K562 (cell line): ENCODE results near the gene C1QTNF12. TPM values are rescaled to one million over a fixed set of nuclear protein-coding genes. Genes with fewer than 3 reads are reported as not detected.

Source experiments
- ARNT ChIP-seq, 2 experiments: fragments of 450-650 bp; IDR thresholded peaks; 2 replicates each; pipeline ENCODE4 v1.6.1; 2016; ENCODE audit warnings: mild to moderate bottlenecking in 1 of 2
- E2F3 ChIP-seq: fragments of 250-450 bp; sonication (Bioruptor Pico); IDR thresholded peaks from 2 replicates; pipeline ENCODE4 v1.4.0; 2020; ENCODE audit warnings: mild to moderate bottlenecking
- GATA2 ChIP-seq: sonication (generic); formaldehyde crosslinking; IDR thresholded peaks from 2 replicates; pipeline ENCODE4 v1.4.0; 2020; ENCODE audit warnings: mild to moderate bottlenecking, missing genetic modification reagents
- JUND ChIP-seq, 2 experiments: IDR thresholded peaks; 2 replicates in 1 of 2; 3 replicates in 1 of 2; pipeline ENCODE4 v1.6.1; 2011; ENCODE audit warnings: borderline replicate concordance in 2 of 2, low read depth in 2 of 2, low read length in 2 of 2, improper control_type of control experiment in 1 of 2, missing biosample characterization in 1 of 2, missing genetic modification characterization in 1 of 2, missing genetic modification reagents in 1 of 2
- MYNN ChIP-seq, 2 experiments: sonication (generic); formaldehyde crosslinking in 1 of 2; IDR thresholded peaks; 2 replicates each; pipeline versions ENCODE4 v1.5.0 to v1.6.1; 2016 to 2020; ENCODE audit warnings: antibody characterized with exemption in 1 of 2, missing genetic modification reagents in 1 of 2
- NR1H2 ChIP-seq: sonication (generic); formaldehyde crosslinking; IDR thresholded peaks from 2 replicates; pipeline ENCODE4 v1.4.0; 2020; ENCODE audit warnings: mild to moderate bottlenecking, missing genetic modification reagents
- NR2C1 ChIP-seq, 2 experiments: fragments of 450-650 bp; IDR thresholded peaks; 2 replicates each; pipeline ENCODE4 v1.6.1; 2017; ENCODE audit warnings: mild to moderate bottlenecking in 2 of 2, antibody characterized with exemption in 1 of 2, inconsistent platforms in 1 of 2, missing compliant biosample characterization in 1 of 2, missing genetic modification characterization in 1 of 2
- POLR2G ChIP-seq: fragments of 200-400 bp; formaldehyde crosslinking; IDR thresholded peaks from 2 replicates; pipeline ENCODE4 v1.6.1; 2017; ENCODE audit warnings: low read depth, mild to moderate bottlenecking, antibody characterized with exemption, low read length, moderate library complexity
- PRPF4 ChIP-seq: fragments of 200-400 bp; formaldehyde crosslinking; IDR thresholded peaks from one replicate; pipeline ENCODE4 v1.6.1; 2017; ENCODE audit warnings: low read length, low read depth, mild to moderate bottlenecking; ENCODE audit not compliant: insufficient read depth, poor library complexity, severe bottlenecking
- RAD21 ChIP-seq, 2 experiments: fragments of 250-450 bp in 1 of 2; fragments of 450-650 bp in 1 of 2; sonication (Bioruptor Pico) in 1 of 2; formaldehyde crosslinking in 1 of 2; IDR thresholded peaks in 1 of 2; conservative IDR thresholded peaks in 1 of 2; 2 replicates each; pipeline versions ENCODE4 v1.4.0 to v1.8.0; 2020 to 2022; ENCODE audit warnings: mild to moderate bottlenecking in 2 of 2, moderate library complexity in 1 of 2
- RBM17 ChIP-seq: fragments of 200-400 bp; formaldehyde crosslinking; IDR thresholded peaks from 2 replicates; pipeline ENCODE4 v1.6.1; 2017; ENCODE audit warnings: low read depth, mild to moderate bottlenecking, low read length, borderline replicate concordance
- RBM39 ChIP-seq: fragments of 200-400 bp; formaldehyde crosslinking; optimal IDR thresholded peaks from 2 replicates; pipeline ENCODE3; 2018; ENCODE audit warnings: low read depth, low read length
- SRSF3 ChIP-seq: fragments of 200-400 bp; formaldehyde crosslinking; IDR thresholded peaks from 2 replicates; pipeline ENCODE4 v1.6.1; 2016; ENCODE audit warnings: mild to moderate bottlenecking, low read length, moderate library complexity; ENCODE audit not compliant: insufficient read depth
- TEAD4 ChIP-seq, 2 experiments: sonication (generic) in 1 of 2; formaldehyde crosslinking in 1 of 2; IDR thresholded peaks; 2 replicates each; pipeline versions ENCODE4 v1.6.1 to v1.8.0; 2012 to 2022; ENCODE audit warnings: borderline replicate concordance in 1 of 2, inconsistent platforms in 1 of 2, low read length in 1 of 2, mild to moderate bottlenecking in 1 of 2, missing genetic modification reagents in 1 of 2
- TRIM24 ChIP-seq, 2 experiments: fragments of 450-650 bp; IDR thresholded peaks; 2 replicates each; pipeline ENCODE4 v1.6.1; 2016
- ZNF197 ChIP-seq: fragments of 200-800 bp; sonication (Bioruptor generic); IDR thresholded peaks from 2 replicates; pipeline ENCODE4 v1.6.1; 2016; ENCODE audit warnings: low read depth, missing genetic modification characterization, missing compliant biosample characterization
- ZNF408 ChIP-seq: fragments of 250-450 bp; sonication (Bioruptor Pico); IDR thresholded peaks from 2 replicates; pipeline ENCODE4 v1.4.0; 2020; ENCODE audit warnings: low read depth, mild to moderate bottlenecking, moderate library complexity
- ZNF75A ChIP-seq: fragments of 450-650 bp; formaldehyde crosslinking; IDR thresholded peaks from 2 replicates; pipeline ENCODE4 v1.4.0; 2020; ENCODE audit warnings: mild to moderate bottlenecking
- polyA plus RNA-seq, 8 experiments: library from polyadenylated mRNA; depleted of rRNA in 4 of 8; stranded (reverse) in 5 of 8; unstranded in 3 of 8; fragments of >200 nt; fragmentation: Nextera tagmentation in 2 of 8; fragmentation: Illumina TruSeq in 1 of 8; extraction: Ambion mirVana in 2 of 8; extraction: Trizol in 1 of 8; gene quantifications; 2 replicates each; pipeline versions ENCODE4 v1.2.1 to v1.2.3, GENCODE V29; 2011 to 2014; ENCODE audit warnings: inconsistent platforms in 1 of 8, missing spikeins in 1 of 8
- total RNA-seq, 7 experiments: library from RNA; depleted of rRNA in 6 of 7; stranded (reverse); fragments of >200 nt in 6 of 7; fragmentation: Illumina TruSeq in 2 of 7; extraction: Trizol in 2 of 7; gene quantifications; 2 replicates each; pipeline versions ENCODE4 v1.2.1 to v1.2.3, GENCODE V29; 2011 to 2021; ENCODE audit warnings: low replicate concordance in 1 of 7
- TF ChIP-seq, protein P1 (sequence below), 2 experiments: fragments of 450-650 bp in 1 of 2; sonication (generic) in 1 of 2; formaldehyde crosslinking in 1 of 2; IDR thresholded peaks in 1 of 2; conservative IDR thresholded peaks in 1 of 2; 2 replicates each; pipeline versions ENCODE4 v1.6.1 to v1.8.1; 2016 to 2023; ENCODE audit warnings: mild to moderate bottlenecking in 2 of 2, moderate library complexity in 2 of 2, inconsistent platforms in 1 of 2, missing genetic modification reagents in 1 of 2
- TF ChIP-seq, protein P2 (sequence below): sonication (generic); formaldehyde crosslinking; IDR thresholded peaks from 2 replicates; pipeline ENCODE4 v1.8.0; 2022; ENCODE audit warnings: missing genetic modification reagents, mild to moderate bottlenecking, moderate library complexity, borderline replicate concordance
- TF ChIP-seq, protein P3 (sequence below): sonication (generic); formaldehyde crosslinking; IDR thresholded peaks from 2 replicates; pipeline ENCODE4 v1.8.0; 2022; ENCODE audit warnings: missing genetic modification reagents, mild to moderate bottlenecking, borderline replicate concordance

C1QTNF12 gene
- total and polyA plus RNA-seq, 9 of the 15 experiments (the other 6 are each of a cell fraction or from before 2014, with no cell fraction given): 0.11 to 4.3 (median 0.93) TPM; not detected in 3

DNA sequence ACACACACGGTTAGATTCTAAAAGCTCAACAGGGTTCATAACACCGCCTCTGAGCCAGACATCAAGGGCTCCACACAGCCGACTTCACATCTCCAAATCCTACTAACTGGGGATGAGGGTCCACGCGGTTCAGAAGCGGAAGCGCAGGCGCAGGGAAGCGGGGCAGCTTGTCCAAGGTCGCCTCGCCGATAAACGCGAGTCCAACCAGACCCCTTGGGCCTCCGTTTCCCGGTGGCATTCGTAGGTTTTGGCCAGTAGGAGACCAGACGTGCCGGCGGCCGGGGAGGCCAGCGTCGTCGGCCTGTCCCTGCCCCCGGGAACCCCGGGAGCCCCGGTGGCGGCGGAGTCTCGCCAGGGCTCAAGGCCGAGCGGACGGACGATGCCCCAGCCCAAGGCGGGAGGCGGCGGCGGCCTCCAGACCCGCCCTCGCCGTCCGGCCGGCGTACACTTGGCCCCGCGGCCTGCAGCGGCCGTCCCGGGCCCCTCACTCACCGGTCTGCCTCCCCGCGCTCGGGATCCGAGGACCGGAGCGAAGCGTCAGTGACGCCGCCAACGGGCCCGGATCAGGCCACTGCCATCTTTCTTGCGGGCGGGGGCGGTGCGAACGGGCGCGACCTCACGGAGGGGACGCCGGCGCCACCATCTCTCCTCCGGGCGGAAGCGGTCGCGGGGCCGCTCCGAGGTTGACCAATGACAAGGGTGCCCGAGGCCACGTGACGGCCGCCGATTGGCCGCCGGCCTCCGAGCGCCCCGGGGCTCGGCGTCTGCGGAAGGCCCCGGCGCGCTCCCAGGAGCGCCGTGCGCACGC, 14.9 kb downstream of the C1QTNF12 start, which contains the start of gene SDF4 (continued):
- peak; percentile 14; the same call in 1 of the 2 replicates for TF ChIP-seq E2F3 (CRISPR knock-in tag)
- no peak for TF ChIP-seq PRPF4
- TF ChIP-seq RAD21 (CRISPR knock-in tag; conservative IDR thresholded peaks at IDR 0.05 in 1 of 2, IDR thresholded peaks at IDR 0.05 in 1 of 2): no peak
- TF ChIP-seq, protein P1, sequence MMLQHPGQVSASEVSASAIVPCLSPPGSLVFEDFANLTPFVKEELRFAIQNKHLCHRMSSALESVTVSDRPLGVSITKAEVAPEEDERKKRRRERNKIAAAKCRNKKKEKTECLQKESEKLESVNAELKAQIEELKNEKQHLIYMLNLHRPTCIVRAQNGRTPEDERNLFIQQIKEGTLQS (IDR thresholded peaks at IDR 0.05): no peak
- TF ChIP-seq, protein P1 (CRISPR knock-in tag; conservative IDR thresholded peaks at IDR 0.05): 0 out of 2 replicates have a peak, but pooled peaks have one; percentile 29
- TF ChIP-seq ARNT (IDR thresholded peaks at IDR 0.05): no peak
- no peak for TF ChIP-seq GATA2 (CRISPR knock-in tag)
- no peak for TF ChIP-seq RBM17
- TF ChIP-seq, protein P2, sequence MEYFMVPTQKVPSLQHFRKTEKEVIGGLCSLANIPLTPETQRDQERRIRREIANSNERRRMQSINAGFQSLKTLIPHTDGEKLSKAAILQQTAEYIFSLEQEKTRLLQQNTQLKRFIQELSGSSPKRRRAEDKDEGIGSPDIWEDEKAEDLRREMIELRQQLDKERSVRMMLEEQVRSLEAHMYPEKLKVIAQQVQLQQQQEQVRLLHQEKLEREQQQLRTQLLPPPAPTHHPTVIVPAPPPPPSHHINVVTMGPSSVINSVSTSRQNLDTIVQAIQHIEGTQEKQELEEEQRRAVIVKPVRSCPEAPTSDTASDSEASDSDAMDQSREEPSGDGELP (CRISPR knock-in tag): peak; percentile 60; the same call in 1 of the 2 replicates
- peak; percentile 87 for TF ChIP-seq NR2C1 (IDR thresholded peaks at IDR 0.05)
- TF ChIP-seq NR2C1 (tag; IDR thresholded peaks at IDR 0.05): peak; percentile 93
- TF ChIP-seq JUND (IDR thresholded peaks at IDR 0.05; ENCODE audit: borderline replicate concordance, low read depth, low read length): peak; percentile 42; the same call in 1 of the 2 replicates
- TF ChIP-seq JUND (tag; IDR thresholded peaks at IDR 0.05; ENCODE audit: borderline replicate concordance, low read depth, low read length): peak; percentile 20; the same call in 1 of the 3 replicates
- no peak; the same call in 1 of the 2 replicates for TF ChIP-seq TEAD4 (IDR thresholded peaks at IDR 0.05; ENCODE audit: low read length)
- peak; percentile 46; the same call in 1 of the 2 replicates for TF ChIP-seq TEAD4 (CRISPR knock-in tag; IDR thresholded peaks at IDR 0.05; ENCODE audit: borderline replicate concordance)
- TF ChIP-seq, protein P3, sequence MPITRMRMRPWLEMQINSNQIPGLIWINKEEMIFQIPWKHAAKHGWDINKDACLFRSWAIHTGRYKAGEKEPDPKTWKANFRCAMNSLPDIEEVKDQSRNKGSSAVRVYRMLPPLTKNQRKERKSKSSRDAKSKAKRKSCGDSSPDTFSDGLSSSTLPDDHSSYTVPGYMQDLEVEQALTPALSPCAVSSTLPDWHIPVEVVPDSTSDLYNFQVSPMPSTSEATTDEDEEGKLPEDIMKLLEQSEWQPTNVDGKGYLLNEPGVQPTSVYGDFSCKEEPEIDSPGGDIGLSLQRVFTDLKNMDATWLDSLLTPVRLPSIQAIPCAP: no peak
- no peak for TF ChIP-seq ZNF197 (CRISPR knock-in tag)
- no peak for TF ChIP-seq RBM39
- no peak for TF ChIP-seq ZNF408 (CRISPR knock-in tag)
- no peak for TF ChIP-seq MYNN (IDR thresholded peaks at IDR 0.05)
- TF ChIP-seq MYNN (CRISPR knock-in tag; IDR thresholded peaks at IDR 0.05): peak; percentile 67; the same call in 1 of the 2 replicates
- no peak for TF ChIP-seq TRIM24 (IDR thresholded peaks at IDR 0.05)
- TF ChIP-seq POLR2G: peak; percentile 100
- TF ChIP-seq ZNF75A: peak; percentile 35; the same call in 1 of the 2 replicates
- peak; percentile 93; the same call in 1 of the 2 replicates for TF ChIP-seq NR1H2 (CRISPR knock-in tag)
- no peak for TF ChIP-seq SRSF3
